PC-9 (cell line): ENCODE data around the gene NBPF3.

ENCODE experiments used
- EZH2 ChIP-seq: fragments of 200-600 bp; sonication (generic); IDR thresholded peaks from 2 replicates; pipeline ENCODE4 v1.8.0; 2017; ENCODE audit warnings: antibody characterized with exemption, low read depth
- TF ChIP-seq, protein P1 (sequence below): fragments of 200-600 bp; sonication (generic); conservative IDR thresholded peaks from 2 replicates; pipeline ENCODE4 v1.6.1; 2017; ENCODE audit warnings: mixed run types, antibody characterized with exemption, mild to moderate bottlenecking, moderate library complexity

DNA sequence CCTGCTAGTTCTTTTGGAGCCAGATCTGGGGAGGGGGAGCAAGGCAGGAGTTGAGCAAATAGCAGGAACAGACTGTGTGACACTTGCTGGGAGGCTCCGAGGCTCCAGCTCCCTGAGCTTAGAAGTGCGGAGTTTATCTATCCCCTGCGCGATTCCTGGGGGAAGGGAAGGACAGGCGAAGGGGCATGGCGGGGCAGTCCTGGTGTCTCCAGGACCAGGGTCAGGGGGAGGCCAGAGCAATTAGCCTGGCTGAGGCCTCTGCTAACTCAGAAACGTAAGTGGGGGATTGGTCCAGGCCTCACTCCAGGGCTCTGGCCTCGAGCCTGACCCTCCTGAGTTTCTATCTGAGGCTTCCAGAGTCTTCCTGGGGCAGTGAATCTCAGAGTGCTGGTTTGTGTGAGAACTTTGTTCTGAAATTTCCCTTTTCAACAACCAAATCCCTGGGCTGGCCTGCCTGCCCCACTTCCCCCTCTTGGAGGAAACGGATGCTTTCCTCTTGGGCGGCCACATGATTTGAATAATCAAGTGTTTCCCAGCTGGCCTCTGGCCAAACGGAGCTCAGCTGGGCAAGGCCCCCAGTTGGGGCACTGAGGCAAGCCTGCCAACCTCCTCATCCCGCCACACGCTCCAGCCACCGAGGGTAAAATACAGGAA lies 84.9 kb downstream of the NBPF3 start:
- TF ChIP-seq, protein P1, sequence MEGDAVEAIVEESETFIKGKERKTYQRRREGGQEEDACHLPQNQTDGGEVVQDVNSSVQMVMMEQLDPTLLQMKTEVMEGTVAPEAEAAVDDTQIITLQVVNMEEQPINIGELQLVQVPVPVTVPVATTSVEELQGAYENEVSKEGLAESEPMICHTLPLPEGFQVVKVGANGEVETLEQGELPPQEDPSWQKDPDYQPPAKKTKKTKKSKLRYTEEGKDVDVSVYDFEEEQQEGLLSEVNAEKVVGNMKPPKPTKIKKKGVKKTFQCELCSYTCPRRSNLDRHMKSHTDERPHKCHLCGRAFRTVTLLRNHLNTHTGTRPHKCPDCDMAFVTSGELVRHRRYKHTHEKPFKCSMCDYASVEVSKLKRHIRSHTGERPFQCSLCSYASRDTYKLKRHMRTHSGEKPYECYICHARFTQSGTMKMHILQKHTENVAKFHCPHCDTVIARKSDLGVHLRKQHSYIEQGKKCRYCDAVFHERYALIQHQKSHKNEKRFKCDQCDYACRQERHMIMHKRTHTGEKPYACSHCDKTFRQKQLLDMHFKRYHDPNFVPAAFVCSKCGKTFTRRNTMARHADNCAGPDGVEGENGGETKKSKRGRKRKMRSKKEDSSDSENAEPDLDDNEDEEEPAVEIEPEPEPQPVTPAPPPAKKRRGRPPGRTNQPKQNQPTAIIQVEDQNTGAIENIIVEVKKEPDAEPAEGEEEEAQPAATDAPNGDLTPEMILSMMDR = no peak
- TF ChIP-seq EZH2 = no peak
